CD14-positive monocyte (primary cell): ENCODE measurements around the gene EXOC4. TPM values are rescaled to one million over a fixed set of nuclear protein-coding genes. Genes with fewer than 3 reads are reported as not detected.
A peak's percentile ranks its signal among the peaks of the same experiment; 100 is the strongest.

Experiments
- DNase-seq, 3 donors: peaks; one replicate each; pipeline ENCODE4 v3.0.0-alpha.2; 2011 to 2022
- H2AFZ ChIP-seq: 2 replicates; pipeline ENCODE4 v1.6.0; 2012; ENCODE audit warnings: mild to moderate bottlenecking, low read depth, low read length, inconsistent platforms; ENCODE audit not compliant: insufficient read depth, poor library complexity, severe bottlenecking
- H3K27ac ChIP-seq, 2 donors: 1 replicate in 1 of 2; 2 replicates in 1 of 2; pipeline ENCODE4 v1.5.1; 2012 to 2013; ENCODE audit warnings: low read length in 2 of 2, control low read depth in 1 of 2, inconsistent platforms in 1 of 2, low read depth in 1 of 2, mild to moderate bottlenecking in 1 of 2
- H3K27me3 ChIP-seq, 2 donors: one replicate each; pipeline versions ENCODE4 v1.6.0 to v1.6.1; 2011 to 2013; ENCODE audit warnings: low read length in 2 of 2; ENCODE audit not compliant: control insufficient read depth in 2 of 2, insufficient read depth in 2 of 2
- H3K36me3 ChIP-seq, 2 donors: replicated peaks in 1 of 2; 1 replicate in 1 of 2; 2 replicates in 1 of 2; pipeline versions ENCODE4 v1.5.1 to v1.6.1; 2012 to 2013; ENCODE audit warnings: low read length in 2 of 2, control low read depth in 1 of 2, inconsistent platforms in 1 of 2, mild to moderate bottlenecking in 1 of 2; ENCODE audit not compliant: insufficient read depth in 2 of 2, control insufficient read depth in 1 of 2
- H3K4me1 ChIP-seq, 2 donors: 1 replicate in 1 of 2; 2 replicates in 1 of 2; pipeline versions ENCODE4 v1.5.1 to v1.6.1; 2012 to 2013; ENCODE audit warnings: low read length in 2 of 2, control low read depth in 1 of 2, inconsistent platforms in 1 of 2, mild to moderate bottlenecking in 1 of 2, moderate library complexity in 1 of 2; ENCODE audit not compliant: insufficient read depth in 2 of 2, control insufficient read depth in 1 of 2
- H3K4me2 ChIP-seq: replicated peaks from 2 replicates; pipeline ENCODE3; 2012; ENCODE audit warnings: low read length, moderate library complexity, mild to moderate bottlenecking; ENCODE audit not compliant: poor library complexity, severe bottlenecking; ENCODE audit errors: extremely low read depth
- H3K4me3 ChIP-seq, 3 experiments: fragments of 200-600 bp in 1 of 3; sonication (generic) in 1 of 3; replicated peaks in 1 of 3; 1 replicate in 2 of 3; 2 replicates in 1 of 3; pipeline ENCODE4 v1.5.1; 2011 to 2013; ENCODE audit warnings: low read length in 3 of 3, mild to moderate bottlenecking in 3 of 3, control low read depth in 2 of 3, low read depth in 2 of 3, inconsistent platforms in 1 of 3, moderate library complexity in 1 of 3
- H3K79me2 ChIP-seq: 2 replicates; pipeline ENCODE4 v1.6.0; 2012; ENCODE audit warnings: mild to moderate bottlenecking, control low read depth, inconsistent platforms, low read length, moderate library complexity; ENCODE audit not compliant: insufficient read depth
- H3K9ac ChIP-seq: 2 replicates; pipeline ENCODE4 v1.6.0; 2017; ENCODE audit warnings: low read length, mild to moderate bottlenecking; ENCODE audit not compliant: insufficient read depth, poor library complexity, severe bottlenecking
- H3K9me3 ChIP-seq, 2 donors: replicated peaks in 1 of 2; 1 replicate in 1 of 2; 2 replicates in 1 of 2; pipeline versions ENCODE4 v1.5.1 to v1.6.1; 2012 to 2013; ENCODE audit warnings: low read length in 2 of 2, control low read depth in 1 of 2; ENCODE audit not compliant: control insufficient read depth in 1 of 2, insufficient read depth in 1 of 2
- H4K20me1 ChIP-seq: 2 replicates; pipeline ENCODE4 v1.6.0; 2012; ENCODE audit warnings: mild to moderate bottlenecking, low read length, control low read depth, moderate library complexity; ENCODE audit not compliant: insufficient read depth
- H3K27ac Mint-ChIP-seq, 7 donors: one replicate each; pipeline ENCODE4 v1.8.0; 2020; ENCODE audit warnings: mild to moderate bottlenecking in 7 of 7, mixed read lengths in 7 of 7, moderate library complexity in 6 of 7, inconsistent platforms in 2 of 7
- H3K27me3 Mint-ChIP-seq, 3 donors: one replicate each; pipeline ENCODE4 v1.8.0; 2021 to 2022; ENCODE audit warnings: low read depth in 3 of 3, mild to moderate bottlenecking in 3 of 3, mixed read lengths in 3 of 3, moderate library complexity in 3 of 3, inconsistent platforms in 1 of 3
- H3K36me3 Mint-ChIP-seq, 2 donors: one replicate each; pipeline ENCODE4 v1.8.0; 2020; ENCODE audit warnings: mixed read lengths in 2 of 2, inconsistent platforms in 1 of 2, mild to moderate bottlenecking in 1 of 2
- H3K4me1 Mint-ChIP-seq: one replicate; pipeline ENCODE4 v1.8.0; 2020; ENCODE audit warnings: mild to moderate bottlenecking, mixed read lengths
- H3K4me3 Mint-ChIP-seq, 2 donors: one replicate each; pipeline ENCODE4 v1.8.0; 2020; ENCODE audit warnings: mild to moderate bottlenecking in 2 of 2, mixed read lengths in 2 of 2, moderate library complexity in 1 of 2
- H3K9me3 Mint-ChIP-seq, 7 donors: one replicate each; pipeline ENCODE4 v1.8.0; 2020 to 2022; ENCODE audit warnings: mixed read lengths in 7 of 7, mild to moderate bottlenecking in 6 of 7, moderate library complexity in 6 of 7, inconsistent platforms in 2 of 7
- CTCF ChIP-seq: fragments of 200-600 bp; IDR thresholded peaks from one replicate; pipeline ENCODE4 v1.8.0; 2022; ENCODE audit warnings: antibody characterized with exemption, mild to moderate bottlenecking
- WGBS: methylation state at CpG from one replicate; pipeline ENCODE4 v1.1.5; 2013; ENCODE audit warnings: missing lambda C conversion rate; ENCODE audit not compliant: insufficient coverage; 5-methylcytosine and 5-hydroxymethylcytosine counted together
- intact Hi-C, 2 donors: fragments of 100-400 bp; cut with micrococcal nuclease; formaldehyde crosslinking; loops; one replicate each; pipeline versions ENCODE4 v1.15.0 to v1.15.1; 2023
- polyA plus RNA-seq, 3 donors: library from polyadenylated mRNA; depleted of rRNA in 1 of 3; unstranded in 2 of 3; stranded (reverse) in 1 of 3; fragments of 300-500 nt in 2 of 3; fragments of >200 nt in 1 of 3; fragmentation: Illumina TruSeq in 2 of 3; gene quantifications; 1 replicate in 2 of 3; 2 replicates in 1 of 3; pipeline ENCODE4 v1.2.3, GENCODE V29; 2012 to 2021

EXOC4 gene
- polyA plus RNA-seq, 3 donors, result 20.6 to 22.3 (median 22.3) TPM

GRCh38 chr7:133682364-133683181 lies 429.7 kb downstream of the EXOC4 start:
- Mint-ChIP-seq H3K9me3 (peaks cover 0 to 3% (median 0%) of the 10 kb centered on the region in 7 donors), H3K27ac (peak overlapping the region in 1 of 7 donors; percentile 21), H3K4me3 (no peak overlapping the region), H3K36me3 (peaks cover 7 to 10% of the 10 kb centered on the region in 2 donors), H3K4me1 (no peaks in the 10 kb centered on the region), H3K27me3 (no peaks in the 10 kb centered on the region)
- no peaks in the 10 kb centered on the region for H3K4me1 ChIP-seq
- intact Hi-C loops, result no loop called here
- no peaks in the 10 kb centered on the region for H3K79me2 ChIP-seq
- no peaks in the 10 kb centered on the region for H3K27me3 ChIP-seq
- H4K20me1 ChIP-seq, result no peaks in the 10 kb centered on the region
- WGBS, result 50% methylated on average over 2 of the region's 9 CpGs
- H3K4me2 ChIP-seq, result no peak overlapping the region
- no peak overlapping the region for H3K9ac ChIP-seq
- no peak for TF ChIP-seq CTCF
- no peak overlapping the region for H3K27ac ChIP-seq
- H2AFZ ChIP-seq, result no peak overlapping the region
- no peak overlapping the region for H3K4me3 ChIP-seq
- DNase-seq, result no peak
- no peaks in the 10 kb centered on the region for H3K36me3 ChIP-seq
- H3K9me3 ChIP-seq, result no peaks in the 10 kb centered on the region

GRCh38 chr7:133683182-133683454 lies 430.2 kb downstream of the EXOC4 start:
- Histone ChIP-seq H4K20me1 (no peaks in the 10 kb centered on the region), H3K79me2 (no peaks in the 10 kb centered on the region), H3K27ac (no peak overlapping the region), H3K36me3 (no peaks in the 10 kb centered on the region), H3K4me1 (peaks cover 0 to 2% of the 10 kb centered on the region in 2 donors), H3K27me3 (no peaks in the 10 kb centered on the region), H3K4me3 (no peak overlapping the region), H3K9me3 (no peaks in the 10 kb centered on the region), H3K9ac (no peak overlapping the region), H3K4me2 (no peak overlapping the region), H2AFZ (no peak overlapping the region)
- DNase-seq, result no peak
- 100% methylated on average over 1 of the region's 2 CpGs for WGBS
- intact Hi-C loops, result no loop called here
- H3K36me3 Mint-ChIP-seq, result peaks cover 7 to 10% of the 10 kb centered on the region in 2 donors
- no peaks in the 10 kb centered on the region for H3K27me3 Mint-ChIP-seq
- H3K4me1 Mint-ChIP-seq, result peaks cover under 1% of the 10 kb centered on the region
- H3K9me3 Mint-ChIP-seq, result peaks cover 0 to 3% (median 0%) of the 10 kb centered on the region in 7 donors
- no peak overlapping the region for H3K27ac Mint-ChIP-seq
- TF ChIP-seq CTCF, result no peak
- no peak overlapping the region for H3K4me3 Mint-ChIP-seq
